Stomach (tissue), 9 donors: ENCODE results near the gene CPLX3. TPM values are rescaled to one million over a fixed set of nuclear protein-coding genes. Genes with fewer than 3 reads are reported as not detected.

ENCODE experiments used
- DNase-seq, 2 donors: peaks; one replicate each; pipeline versions ENCODE4 v3.0.0 to v3.0.0-alpha.2; 2013 to 2019
- H3K27ac ChIP-seq, 5 donors: fragments of 200-600 bp in 4 of 5; sonication (generic) in 4 of 5; one replicate each; pipeline ENCODE4 v1.5.1; 2013 to 2019; ENCODE audit warnings: mild to moderate bottlenecking in 1 of 5, moderate library complexity in 1 of 5
- H3K27me3 ChIP-seq, 3 donors: fragments of 200-600 bp; sonication (generic); one replicate each; pipeline ENCODE4 v1.5.1; 2017 to 2019; ENCODE audit warnings: mixed run types in 1 of 3
- H3K36me3 ChIP-seq, 4 donors: fragments of 200-600 bp; sonication (generic); 1 replicate in 3 of 4; 2 replicates in 1 of 4; pipeline ENCODE4 v1.5.1; 2016 to 2019
- H3K4me1 ChIP-seq, 4 donors: fragments of 200-600 bp; sonication (generic); one replicate each; pipeline ENCODE4 v1.5.1; 2016 to 2019
- H3K4me3 ChIP-seq, 4 donors: fragments of 200-600 bp; sonication (generic) in 3 of 4; one replicate each; pipeline ENCODE4 v1.5.1; 2016 to 2019; ENCODE audit warnings: mild to moderate bottlenecking in 1 of 4
- H3K9me3 ChIP-seq, 4 donors: fragments of 200-600 bp; sonication (generic); one replicate each; pipeline ENCODE4 v1.5.1; 2016 to 2019
- CTCF ChIP-seq, 7 experiments: fragments of 450-650 bp in 4 of 7; fragments of 200-600 bp in 3 of 7; sonication (generic) in 3 of 7; IDR thresholded peaks; one replicate each; pipeline ENCODE4 v1.5.1; 2016 to 2019; ENCODE audit warnings: antibody characterized with exemption in 7 of 7, control low read depth in 2 of 7, mild to moderate bottlenecking in 1 of 7
- EP300 ChIP-seq: sonication (generic); formaldehyde crosslinking; IDR thresholded peaks from one replicate; pipeline ENCODE4 v1.6.1; 2017; ENCODE audit warnings: antibody characterized with exemption
- POLR2A ChIP-seq, 4 donors: fragments of 450-650 bp; IDR thresholded peaks; one replicate each; pipeline ENCODE4 v1.6.1; 2016; ENCODE audit warnings: antibody characterized with exemption in 4 of 4, control low read depth in 2 of 4, mild to moderate bottlenecking in 1 of 4, moderate library complexity in 1 of 4
- POLR2AphosphoS5 ChIP-seq, 3 donors: sonication (generic); formaldehyde crosslinking; IDR thresholded peaks; one replicate each; pipeline ENCODE4 v1.6.1; 2016; ENCODE audit warnings: antibody characterized with exemption in 3 of 3
- whole genome bisulfite sequencing, 5 donors: extraction: QIAGEN DNeasy Blood & Tissue Kit in 3 of 5; methylation state at CpG; one replicate each; pipeline versions ENCODE4 v1.1.5 to v1.1.7; 2013 to 2018; 5-methylcytosine and 5-hydroxymethylcytosine counted together
- intact Hi-C: fragments of 100-400 bp; cut with DNase I; formaldehyde crosslinking; loops from one replicate; pipeline ENCODE4 v1.15.1; 2023; ENCODE audit warnings: low total_unique reads
- polyA plus RNA-seq, 3 donors: library from polyadenylated mRNA; stranded (reverse); fragments of 200-250 nt; gene quantifications; one replicate each; pipeline ENCODE4 v1.2.3, GENCODE V29; 2013
- total RNA-seq, 5 donors: library from RNA; depleted of rRNA; stranded (reverse); fragments of >200 nt; gene quantifications; one replicate each; pipeline versions ENCODE4 v1.1.0 to v1.2.3, GENCODE V29; 2014 to 2016
- donor health status: healthy with polysubstance abuse.
- donor health status: Bipolar disorder and iron deficiency.
- donor health status: healthy.

The CPLX3 gene
- total and polyA plus RNA-seq, 8 donors, result 0.61 to 57.8 (median 19.4) TPM; not detected in 4

DNA sequence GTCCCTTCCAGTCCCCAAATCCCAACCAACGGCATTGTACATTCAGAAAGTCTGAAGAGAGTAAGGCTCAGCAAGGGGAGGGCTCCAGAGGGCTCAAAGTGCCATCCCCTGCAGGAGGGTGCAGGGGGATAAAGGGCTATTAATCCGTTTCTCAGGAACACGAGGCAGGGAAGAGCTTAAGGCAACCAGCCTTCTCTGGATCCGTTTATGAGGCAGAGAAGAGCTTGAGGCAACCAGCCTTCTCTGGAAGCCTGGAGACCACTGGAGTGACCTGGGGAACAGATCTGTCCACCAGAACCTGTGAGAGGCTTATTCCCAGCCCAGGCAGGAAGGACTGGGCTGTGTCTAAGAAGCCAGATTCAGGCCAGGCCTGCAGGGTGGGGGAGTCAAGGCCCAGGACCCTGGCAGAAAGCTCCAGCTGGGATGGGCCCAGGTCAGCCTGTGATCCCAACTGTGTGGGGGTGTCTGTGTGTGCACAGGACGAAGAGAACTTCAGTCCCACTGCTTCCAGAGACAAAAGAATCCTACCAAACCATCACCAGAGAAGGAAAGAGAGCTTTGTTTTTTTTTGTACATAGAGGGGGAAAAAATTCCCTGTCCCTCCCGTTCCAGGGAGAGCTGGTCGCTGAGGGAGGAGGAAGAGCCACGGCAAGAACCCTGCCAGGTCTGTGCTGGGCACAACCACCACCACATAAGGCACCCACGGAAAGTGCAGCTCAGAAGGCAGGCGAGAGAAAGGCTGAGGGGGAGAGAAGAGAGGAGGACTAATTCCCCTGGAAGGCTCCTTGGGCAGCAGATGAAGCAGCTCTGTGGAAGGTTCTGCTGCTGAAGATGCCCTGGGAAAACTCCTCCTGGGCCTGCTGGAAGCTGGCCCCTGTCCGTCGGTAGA is 18.1 kb downstream of the CPLX3 start:
- intact Hi-C loops, result loop anchor here (10.0 kb wide), 1 partner anchor 50 kb away; the partner anchor contains the start of gene MPI
- no peak for DNase-seq
- Histone ChIP-seq H3K4me1 (peaks cover 22 to 60% (median 38%) of the 10 kb centered on the region in 4 donors), H3K36me3 (peaks cover 27 to 76% (median 69%) of the 10 kb centered on the region in 4 donors), H3K9me3 (no peaks in the 10 kb centered on the region), H3K27me3 (no peaks in the 10 kb centered on the region), H3K27ac (peak overlapping the region in 4 of 5 donors; percentile 8 to 91 (median 70)), H3K4me3 (no peak overlapping the region)
- TF ChIP-seq CTCF (IDR thresholded peaks at IDR 0.05) (no peak), EP300 (no peak), POLR2AphosphoS5 (IDR thresholded peaks at IDR 0.05) (no peak), POLR2A (IDR thresholded peaks at IDR 0.05) (no peak)
- 68 to 76% (median 71%) methylated on average over 12 of the region's 12 CpGs for whole genome bisulfite sequencing, 5 donors

DNA sequence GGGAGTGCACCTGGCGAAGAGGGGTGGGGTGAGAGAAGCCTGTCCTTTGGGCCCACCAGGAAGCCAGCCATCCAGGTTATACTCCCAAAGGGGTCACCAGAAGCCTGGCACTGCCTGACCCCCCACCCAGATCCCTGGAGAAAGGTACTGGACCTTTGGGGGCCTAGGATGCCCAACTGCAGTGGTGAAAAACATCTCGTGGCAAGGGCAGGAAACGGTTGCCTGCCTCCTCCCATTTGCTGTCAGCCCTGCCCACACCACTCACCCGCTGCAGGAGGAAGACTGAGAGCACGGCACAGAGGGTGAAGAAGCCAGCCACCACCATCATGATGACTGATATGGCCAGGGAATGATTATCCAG is 18.8 kb downstream of the CPLX3 start:
- Histone ChIP-seq H3K27ac (peak overlapping the region in 3 of 5 donors; percentile 8 to 53 (median 36)), H3K36me3 (peaks cover 33 to 76% (median 69%) of the 10 kb centered on the region in 4 donors)
- WGBS, 5 donors, result 52 to 74% (median 72%) methylated on average over 5 of the region's 5 CpGs

DNA sequence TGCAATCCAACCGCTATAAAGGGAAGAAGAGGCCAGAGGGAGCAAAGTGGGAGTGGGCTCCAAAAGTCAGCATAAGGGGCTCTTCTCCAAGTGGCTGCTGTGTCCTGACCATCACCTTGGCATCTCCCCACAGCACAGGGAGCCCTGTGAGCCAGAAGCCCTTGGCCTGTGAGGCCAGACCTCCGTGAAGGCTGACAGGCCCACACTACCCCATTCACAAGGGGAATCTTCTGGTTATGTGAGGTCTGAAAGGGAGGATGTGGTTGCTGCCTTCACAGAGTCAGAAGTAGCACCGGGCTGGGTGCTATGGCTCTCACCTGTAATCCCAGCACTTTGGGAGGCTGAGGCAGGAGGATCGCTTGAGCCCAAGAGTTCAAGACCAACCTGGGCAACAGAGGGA is 19.2 kb downstream of the CPLX3 start:
- DNase-seq, result no peak
- H3K4me3 ChIP-seq, result no peak overlapping the region
- TF ChIP-seq CTCF (IDR thresholded peaks at IDR 0.05), result no peak
- no peak for TF ChIP-seq POLR2A (IDR thresholded peaks at IDR 0.05)
- TF ChIP-seq POLR2AphosphoS5 (IDR thresholded peaks at IDR 0.05), result no peak
- TF ChIP-seq EP300, result no peak
- H3K36me3 ChIP-seq, result peaks cover 37 to 76% (median 69%) of the 10 kb centered on the region in 4 donors
- H3K27ac ChIP-seq, result peak overlapping the region in 3 of 5 donors; percentile 5 to 53 (median 36)
- H3K9me3 ChIP-seq, result no peaks in the 10 kb centered on the region
- 75 to 89% (median 81%) methylated on average over 4 of the region's 4 CpGs for WGBS, 5 donors
- H3K4me1 ChIP-seq, result peaks cover 22 to 53% (median 35%) of the 10 kb centered on the region in 4 donors
- H3K27me3 ChIP-seq, result no peaks in the 10 kb centered on the region
- intact Hi-C loops, result loop anchor here (10.0 kb wide), 1 partner anchor 49 kb away; the partner anchor contains the start of gene MPI

More for the DNA sequence above, 18.8 kb downstream of the CPLX3 start:
- no peaks in the 10 kb centered on the region for H3K9me3 ChIP-seq
- intact Hi-C loops, result loop anchor here (10.0 kb wide), 1 partner anchor 50 kb away; the partner anchor contains the start of gene MPI
- H3K27me3 ChIP-seq, result no peaks in the 10 kb centered on the region
- TF ChIP-seq POLR2AphosphoS5 (IDR thresholded peaks at IDR 0.05) (no peak), POLR2A (IDR thresholded peaks at IDR 0.05) (no peak), EP300 (no peak), CTCF (IDR thresholded peaks at IDR 0.05) (no peak)
- no peak for DNase-seq
- H3K4me3 ChIP-seq, result no peak overlapping the region
- H3K4me1 ChIP-seq, result peaks cover 22 to 57% (median 37%) of the 10 kb centered on the region in 4 donors

GRCh38 chr15:74847432-74847831 is 21.0 kb downstream of the CPLX3 start:
- peak in 1 of 2 donors; percentile 59 for DNase-seq
- H3K27me3 ChIP-seq, result no peaks in the 10 kb centered on the region
- TF ChIP-seq CTCF (IDR thresholded peaks at IDR 0.05) (no peak), POLR2A (IDR thresholded peaks at IDR 0.05) (no peak), EP300 (no peak)
- no peaks in the 10 kb centered on the region for H3K9me3 ChIP-seq
- WGBS, 5 donors, result 34 to 62% (median 41%) methylated on average over 3 of the region's 3 CpGs
- intact Hi-C loops, result loop anchor here (10.0 kb wide), 1 partner anchor 47 kb away; the partner anchor contains the start of gene MPI
- peaks cover 55 to 83% (median 81%) of the 10 kb centered on the region in 4 donors for H3K36me3 ChIP-seq
- peaks cover 11 to 34% (median 21%) of the 10 kb centered on the region in 4 donors for H3K4me1 ChIP-seq
- H3K27ac ChIP-seq, result no peak overlapping the region
- no peak overlapping the region for H3K4me3 ChIP-seq
